GM18507 (cell line): ENCODE results near the gene FAR1.

Source experiments
- DNase-seq: peaks from one replicate; pipeline ENCODE4 v3.0.0; 2011; ENCODE audit warnings: low read depth; ENCODE audit not compliant: insufficient read length; ENCODE audit errors: extremely low spot score
- FAIRE-seq: peaks from 2 replicates; lab custom pipeline; 2011; peaks lifted over from hg19 to GRCh38; lab: Jason Lieb, UNC

Gene FAR1

DNA sequence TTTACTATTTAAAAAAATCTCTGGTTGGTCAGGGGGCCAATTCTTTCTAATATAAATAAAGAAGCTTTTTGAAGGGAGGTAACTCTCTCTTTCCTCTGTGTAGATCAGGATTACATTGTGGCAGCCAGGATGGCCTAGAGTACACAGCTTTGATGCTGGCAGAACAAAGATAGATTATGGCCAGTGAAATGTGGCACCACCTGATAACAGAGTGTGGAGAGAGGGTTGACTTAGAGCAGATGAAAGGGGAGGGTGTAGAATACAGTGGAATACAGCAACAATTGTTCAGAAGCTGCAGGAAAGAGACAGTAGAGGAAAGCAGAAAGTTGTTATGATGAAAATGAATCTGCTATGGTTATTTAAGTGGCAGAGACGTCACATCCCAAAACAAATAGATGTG is 99.0 kb downstream of the FAR1 start:
- DNase-seq, result no peak
- FAIRE-seq, result no peak

DNA sequence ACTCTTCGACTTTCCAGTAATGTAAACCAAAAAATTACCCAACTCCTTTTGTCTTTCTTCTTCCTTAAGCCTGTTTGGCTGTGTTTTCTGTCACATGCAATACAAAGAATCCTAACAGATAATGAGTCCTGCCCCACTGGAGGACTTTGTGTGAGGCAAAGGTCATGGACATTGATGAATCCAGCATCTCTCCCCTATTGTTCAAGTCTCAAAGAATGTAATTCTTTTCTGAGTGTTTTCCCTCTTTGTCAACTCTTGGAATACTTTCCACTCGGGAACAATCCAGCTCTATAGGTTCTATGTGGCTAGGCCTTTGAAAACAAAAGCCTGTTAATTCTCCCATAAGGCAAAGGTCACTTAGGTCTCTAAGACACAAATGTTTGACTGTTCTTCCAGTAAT is 100.7 kb downstream of the FAR1 start:
- no peak for DNase-seq
- FAIRE-seq, result no peak

- FAIRE-seq, result no peak
Observed at GRCh38 chr11:13771151-13771550, 102.7 kb downstream of the FAR1 start.

GRCh38 chr11:13772223-13773046 is 104.0 kb downstream of the FAR1 start:
- FAIRE-seq (peak; percentile 59), DNase-seq (no peak)

More at GRCh38 chr11:13771151-13771550, 102.7 kb downstream of the FAR1 start:
- DNase-seq, result no peak

DNA sequence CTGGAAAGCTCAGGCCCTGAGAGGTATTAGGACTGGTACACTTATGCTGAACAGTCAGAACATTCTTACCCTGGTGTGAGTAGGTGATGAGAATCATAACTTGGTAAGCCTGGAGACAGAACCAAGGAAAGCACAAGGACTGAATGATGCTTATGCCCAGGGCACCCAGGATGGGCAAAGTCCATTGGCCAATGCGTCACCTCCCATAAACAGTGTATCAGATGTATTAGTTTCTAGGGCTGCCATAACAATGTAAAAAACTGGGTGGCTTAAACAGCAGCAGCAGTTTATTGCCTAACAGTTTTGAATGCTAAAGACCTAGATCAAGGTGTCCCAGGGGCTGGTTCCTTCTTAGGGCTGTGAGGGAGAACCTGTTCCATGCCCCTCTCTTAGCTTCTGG is 107.0 kb downstream of the FAR1 start:
- no peak for FAIRE-seq
- DNase-seq, result no peak

- no peak for DNase-seq
- no peak for FAIRE-seq
Observed at GRCh38 chr11:13776134-13776815, 107.8 kb downstream of the FAR1 start.

- DNase-seq (no peak), FAIRE-seq (no peak)
Observed at GRCh38 chr11:13777341-13777985, 109.0 kb downstream of the FAR1 start.

- no peak for FAIRE-seq
Observed at GRCh38 chr11:13778345-13778744, 109.9 kb downstream of the FAR1 start.

DNA sequence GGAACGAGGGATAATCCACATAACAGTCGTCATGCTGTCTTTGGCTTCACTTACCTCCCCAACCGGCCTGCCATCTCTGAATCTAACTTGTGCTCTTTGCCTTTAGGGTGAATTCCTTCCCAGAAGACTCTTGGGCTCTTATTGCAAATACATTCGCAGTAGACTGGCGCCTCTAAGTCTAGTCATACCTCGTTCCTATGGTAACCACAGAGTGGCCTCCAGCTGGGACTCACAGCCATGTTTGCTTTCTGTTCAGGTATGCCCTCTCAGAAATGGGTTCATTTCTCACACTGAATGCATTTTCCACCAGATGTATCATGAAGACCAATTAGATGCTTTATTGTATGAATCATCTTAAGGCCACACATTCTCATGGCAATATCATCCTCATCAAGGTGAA is 112.7 kb downstream of the FAR1 start:
- DNase-seq (no peak), FAIRE-seq (no peak)

More at GRCh38 chr11:13778345-13778744, 109.9 kb downstream of the FAR1 start:
- no peak for DNase-seq
